Measurements from ENCODE around the gene NT5DC4.
"Not testable (repeated sequence)": the region's sequence is repeated elsewhere in the genome, so short reads cannot be mapped to it uniquely, and the experiment has no call there.

NT5DC4 gene

GRCh38 chr2:112699984-112700667, 20.7 kb upstream of the NT5DC4 start:
- DNase-seq (ENCODE audit: extremely low read depth, low read depth): no peak
- TF ChIP-seq, protein P1, sequence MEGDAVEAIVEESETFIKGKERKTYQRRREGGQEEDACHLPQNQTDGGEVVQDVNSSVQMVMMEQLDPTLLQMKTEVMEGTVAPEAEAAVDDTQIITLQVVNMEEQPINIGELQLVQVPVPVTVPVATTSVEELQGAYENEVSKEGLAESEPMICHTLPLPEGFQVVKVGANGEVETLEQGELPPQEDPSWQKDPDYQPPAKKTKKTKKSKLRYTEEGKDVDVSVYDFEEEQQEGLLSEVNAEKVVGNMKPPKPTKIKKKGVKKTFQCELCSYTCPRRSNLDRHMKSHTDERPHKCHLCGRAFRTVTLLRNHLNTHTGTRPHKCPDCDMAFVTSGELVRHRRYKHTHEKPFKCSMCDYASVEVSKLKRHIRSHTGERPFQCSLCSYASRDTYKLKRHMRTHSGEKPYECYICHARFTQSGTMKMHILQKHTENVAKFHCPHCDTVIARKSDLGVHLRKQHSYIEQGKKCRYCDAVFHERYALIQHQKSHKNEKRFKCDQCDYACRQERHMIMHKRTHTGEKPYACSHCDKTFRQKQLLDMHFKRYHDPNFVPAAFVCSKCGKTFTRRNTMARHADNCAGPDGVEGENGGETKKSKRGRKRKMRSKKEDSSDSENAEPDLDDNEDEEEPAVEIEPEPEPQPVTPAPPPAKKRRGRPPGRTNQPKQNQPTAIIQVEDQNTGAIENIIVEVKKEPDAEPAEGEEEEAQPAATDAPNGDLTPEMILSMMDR (IDR thresholded peaks at IDR 0.05; ENCODE audit: low read depth, low read length): no peak

- TF ChIP-seq, protein P1 (IDR thresholded peaks at IDR 0.05; ENCODE audit: low read depth, low read length): no peak
- no peak for DNase-seq (ENCODE audit: extremely low read depth, low read depth)
Observed at GRCh38 chr2:112701052-112701451, 19.8 kb upstream of the NT5DC4 start.

DNA sequence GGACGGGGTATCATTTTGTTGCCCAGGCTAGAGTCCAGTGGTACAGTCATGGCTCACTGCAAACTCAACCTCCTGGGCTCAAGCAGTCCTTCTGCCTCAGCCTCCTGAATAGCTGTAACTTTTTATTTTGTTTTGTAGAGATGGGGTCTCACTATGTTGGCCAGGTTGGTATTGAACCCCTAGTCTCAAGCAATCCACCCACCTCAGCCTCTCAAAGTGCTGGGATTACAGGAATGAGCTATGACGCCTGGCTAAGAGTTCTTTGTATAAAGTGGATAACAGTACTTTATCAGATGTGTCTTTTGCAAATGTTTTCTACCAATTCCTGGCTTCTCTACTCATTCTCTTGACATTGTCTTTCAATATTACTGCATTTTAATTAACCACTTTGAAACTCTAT, 17.1 kb upstream of the NT5DC4 start:
- no peak for DNase-seq (ENCODE audit: extremely low read depth, low read depth)
- TF ChIP-seq, protein P1 (IDR thresholded peaks at IDR 0.05; ENCODE audit: low read depth, low read length): no peak

GRCh38 chr2:112705575-112705974, 15.2 kb upstream of the NT5DC4 start:
- TF ChIP-seq, protein P1 (IDR thresholded peaks at IDR 0.05; ENCODE audit: low read depth, low read length): no peak
- DNase-seq (ENCODE audit: extremely low read depth, low read depth): no peak

DNA sequence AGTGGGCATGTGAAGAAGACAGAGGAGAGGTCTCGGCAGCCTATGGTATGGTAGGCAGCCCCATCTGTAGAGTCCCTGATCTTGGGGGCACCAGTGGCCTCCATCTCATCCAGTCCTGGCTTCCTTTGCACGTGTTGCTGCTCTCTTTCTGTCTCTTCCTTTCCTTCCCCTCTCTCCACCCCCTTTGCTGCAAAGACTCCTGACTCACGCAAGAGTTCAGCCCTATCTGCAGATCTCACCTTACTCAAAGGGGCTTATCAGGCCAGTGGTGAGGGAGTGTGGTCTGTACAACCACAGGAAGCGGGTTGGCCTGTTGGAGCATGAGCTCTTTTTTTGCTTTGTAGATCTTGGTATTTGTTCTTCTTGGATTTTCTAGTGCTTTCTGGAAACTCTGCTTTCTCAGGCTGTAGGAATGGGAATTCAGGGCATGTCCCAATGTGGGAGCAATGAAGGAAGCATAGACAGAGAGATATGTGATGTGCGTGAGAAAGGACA, 14.6 kb upstream of the NT5DC4 start:
- TF ChIP-seq, protein P1 (IDR thresholded peaks at IDR 0.05; ENCODE audit: low read depth, low read length): no peak
- DNase-seq (ENCODE audit: extremely low read depth, low read depth): no peak

- not testable (repeated sequence) for DNase-seq (ENCODE audit: extremely low read depth, low read depth)
Observed at GRCh38 chr2:112706947-112707346, 13.9 kb upstream of the NT5DC4 start.

DNA sequence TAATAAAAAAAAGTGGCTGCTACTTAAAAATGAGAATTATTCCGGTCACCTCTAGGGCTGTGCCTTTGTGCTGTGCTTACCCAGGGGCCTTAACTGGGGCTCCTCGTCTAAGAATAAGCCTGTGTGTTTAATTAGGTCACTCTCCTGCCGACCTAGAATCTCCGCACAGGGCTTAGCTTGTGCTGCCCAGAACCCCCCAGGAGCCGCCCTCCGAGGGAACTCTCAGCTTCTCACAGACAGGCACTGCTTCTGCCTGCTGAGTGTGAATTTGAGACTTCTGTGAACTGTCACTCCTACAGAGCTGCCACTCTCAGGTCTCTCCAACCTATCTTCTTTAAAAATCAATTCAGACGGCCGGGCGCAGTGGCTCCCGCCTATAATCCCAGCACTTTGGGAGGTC, 11.9 kb upstream of the NT5DC4 start:
- DNase-seq (ENCODE audit: extremely low read depth, low read depth): no peak
- TF ChIP-seq, protein P1 (IDR thresholded peaks at IDR 0.05; ENCODE audit: low read depth, low read length): no peak

- TF ChIP-seq, protein P1 (IDR thresholded peaks at IDR 0.05; ENCODE audit: low read depth, low read length): no peak
- DNase-seq (ENCODE audit: extremely low read depth, low read depth): no peak
Observed at GRCh38 chr2:112709703-112710102, 11.1 kb upstream of the NT5DC4 start.

Measured in AG09319 (cell line).